ENCODE measurements around the gene TMEM87B. TPM values are rescaled to one million over a fixed set of nuclear protein-coding genes. Genes with fewer than 3 reads are reported as not detected.

TMEM87B gene
- total RNA-seq, 2 experiments from 2014 or later: 13.9 to 22.8 TPM

- Histone ChIP-seq H3K36me3 (ENCODE audit: insufficient read depth, low read length) (no peaks in the 10 kb centered on the region), H3K27ac (ENCODE audit: low read depth, low read length, poor library complexity, severe bottlenecking) (no peak overlapping the region), H4K20me1 (ENCODE audit: insufficient read depth, low read length) (no peaks in the 10 kb centered on the region), H2AFZ (ENCODE audit: low read length) (no peak overlapping the region), H3K4me2 (ENCODE audit: low read length) (no peak overlapping the region), H3K79me2 (ENCODE audit: insufficient read depth, low read depth, low read length) (no peaks in the 10 kb centered on the region), H3K9me2 (ENCODE audit: insufficient read depth, low read length) (no peaks in the 10 kb centered on the region), H3K9me3 (ENCODE audit: low read length) (no peaks in the 10 kb centered on the region), H3K4me1 (ENCODE audit: insufficient read depth, low read length, poor library complexity, severe bottlenecking) (no peaks in the 10 kb centered on the region), H3K4me3 (ENCODE audit: low read depth, low read length, poor library complexity, severe bottlenecking) (no peak overlapping the region)
- intact Hi-C loops (cut with micrococcal nuclease; ENCODE audit: unreplicated experiment): no loop called here
- POLR2A ChIA-PET: no interaction called here
- DNase-seq (ENCODE audit: low spot score): no peak
- TF ChIP-seq CTCF (conservative IDR thresholded peaks at IDR 0.05; ENCODE audit: low read length) (no peak), EZH2phosphoT487 (IDR thresholded peaks at IDR 0.05; ENCODE audit: borderline replicate concordance, low read depth, low read length) (no peak)
- CTCF ChIA-PET (ENCODE audit: unreplicated experiment): no interaction called here
- BruUV-seq (replicated peaks): no TSS peak
Measured at GRCh38 chr2:112026509-112026908, 28.6 kb upstream of the TMEM87B start.

GRCh38 chr2:112027767-112028166 is 27.3 kb upstream of the TMEM87B start:
- no TSS peak for BruUV-seq (replicated peaks)
- H3K9me2 ChIP-seq (ENCODE audit: insufficient read depth, low read length): no peaks in the 10 kb centered on the region
- no peak overlapping the region for H2AFZ ChIP-seq (ENCODE audit: low read length)
- no peaks in the 10 kb centered on the region for H3K79me2 ChIP-seq (ENCODE audit: insufficient read depth, low read depth, low read length)
- no peak overlapping the region for H3K4me3 ChIP-seq (ENCODE audit: low read depth, low read length, poor library complexity, severe bottlenecking)
- ChIA-PET POLR2A (interaction anchor here (1.2 kb wide), 1 partner anchor 9 kb away, joined by 5 read pairs; no protein-coding TSS in a partner anchor), CTCF (ENCODE audit: unreplicated experiment) (no interaction called here)
- no peak overlapping the region for H3K27ac ChIP-seq (ENCODE audit: low read depth, low read length, poor library complexity, severe bottlenecking)
- DNase-seq (ENCODE audit: low spot score): no peak
- H3K4me2 ChIP-seq (ENCODE audit: low read length): no peak overlapping the region
- H4K20me1 ChIP-seq (ENCODE audit: insufficient read depth, low read length): no peaks in the 10 kb centered on the region
- intact Hi-C loops (cut with micrococcal nuclease; ENCODE audit: unreplicated experiment): no loop called here
- no peaks in the 10 kb centered on the region for H3K4me1 ChIP-seq (ENCODE audit: insufficient read depth, low read length, poor library complexity, severe bottlenecking)
- TF ChIP-seq EZH2phosphoT487 (IDR thresholded peaks at IDR 0.05; ENCODE audit: borderline replicate concordance, low read depth, low read length): no peak
- no peak for TF ChIP-seq CTCF (conservative IDR thresholded peaks at IDR 0.05; ENCODE audit: low read length)
- no peaks in the 10 kb centered on the region for H3K36me3 ChIP-seq (ENCODE audit: insufficient read depth, low read length)
- no peaks in the 10 kb centered on the region for H3K9me3 ChIP-seq (ENCODE audit: low read length)

GRCh38 chr2:112029164-112029563 is 25.9 kb upstream of the TMEM87B start:
- Histone ChIP-seq H3K4me2 (ENCODE audit: low read length) (no peak overlapping the region), H3K4me1 (ENCODE audit: insufficient read depth, low read length, poor library complexity, severe bottlenecking) (no peaks in the 10 kb centered on the region), H3K27ac (ENCODE audit: low read depth, low read length, poor library complexity, severe bottlenecking) (no peak overlapping the region), H3K9me3 (ENCODE audit: low read length) (no peaks in the 10 kb centered on the region), H3K4me3 (ENCODE audit: low read depth, low read length, poor library complexity, severe bottlenecking) (no peak overlapping the region), H3K36me3 (ENCODE audit: insufficient read depth, low read length) (no peaks in the 10 kb centered on the region), H2AFZ (ENCODE audit: low read length) (no peak overlapping the region), H3K9me2 (ENCODE audit: insufficient read depth, low read length) (no peaks in the 10 kb centered on the region), H4K20me1 (ENCODE audit: insufficient read depth, low read length) (no peaks in the 10 kb centered on the region), H3K79me2 (ENCODE audit: insufficient read depth, low read depth, low read length) (no peaks in the 10 kb centered on the region)
- TF ChIP-seq EZH2phosphoT487 (IDR thresholded peaks at IDR 0.05; ENCODE audit: borderline replicate concordance, low read depth, low read length) (no peak), CTCF (conservative IDR thresholded peaks at IDR 0.05; ENCODE audit: low read length) (no peak)
- DNase-seq (ENCODE audit: low spot score): no peak
- intact Hi-C loops (cut with micrococcal nuclease; ENCODE audit: unreplicated experiment): no loop called here
- no TSS peak for BruUV-seq (replicated peaks)
- ChIA-PET POLR2A (interaction anchor here (0.5 kb wide), 1 partner anchor 979 kb away, joined by 5 read pairs; no protein-coding TSS in a partner anchor), CTCF (ENCODE audit: unreplicated experiment) (no interaction called here)

Measured in OCI-LY7 (cell line).